ENCODE results near the gene SUSD2.
"Not testable (repeated sequence)": the region's sequence is repeated elsewhere in the genome, so short reads cannot be mapped to it uniquely, and the experiment has no call there.

DNA sequence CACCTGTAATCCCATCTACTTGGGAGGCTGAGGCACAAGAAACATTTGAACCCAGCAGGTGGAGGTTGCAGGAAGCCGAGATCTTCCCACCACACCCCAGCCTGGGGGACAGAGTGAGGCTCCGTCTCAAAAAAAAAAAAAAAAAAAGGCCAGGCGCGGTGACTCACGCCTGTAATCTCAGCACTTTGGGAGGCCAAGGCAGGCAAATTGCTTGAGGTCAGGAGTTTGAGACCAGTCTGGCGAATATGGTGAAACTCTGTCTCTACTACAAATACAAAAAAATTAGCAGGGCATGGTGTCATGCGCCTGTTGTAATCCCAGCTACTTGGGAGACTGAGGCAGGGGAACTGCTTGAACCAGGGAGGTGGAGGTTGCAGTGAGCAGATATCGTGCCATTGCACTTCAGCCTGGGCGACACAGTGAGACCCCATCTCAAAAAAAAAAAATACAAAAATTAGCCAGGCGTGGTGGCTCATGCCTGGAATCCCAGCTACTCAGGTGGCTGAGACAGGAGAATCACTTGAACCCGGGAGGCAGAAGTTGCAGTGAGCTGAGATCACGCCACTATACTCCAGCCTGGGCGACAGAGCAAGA lies 56.9 kb downstream of the SUSD2 start:
- not testable (repeated sequence) for TF ChIP-seq CTCF (conservative IDR thresholded peaks at IDR 0.05 in 1 of 2, IDR thresholded peaks at IDR 0.05 in 1 of 2; ENCODE audit: low read depth in 1 of 2, low read length in 2 of 2); EZH2 (IDR thresholded peaks at IDR 0.05; ENCODE audit: low read length, missing control alignments)
